ENCODE measurements around the gene KRTAP12-2. TPM values are rescaled to one million over a fixed set of nuclear protein-coding genes. Genes with fewer than 3 reads are reported as not detected.

The KRTAP12-2 gene
- total RNA-seq, 3 donors from 2014 or later, result not detected

DNA sequence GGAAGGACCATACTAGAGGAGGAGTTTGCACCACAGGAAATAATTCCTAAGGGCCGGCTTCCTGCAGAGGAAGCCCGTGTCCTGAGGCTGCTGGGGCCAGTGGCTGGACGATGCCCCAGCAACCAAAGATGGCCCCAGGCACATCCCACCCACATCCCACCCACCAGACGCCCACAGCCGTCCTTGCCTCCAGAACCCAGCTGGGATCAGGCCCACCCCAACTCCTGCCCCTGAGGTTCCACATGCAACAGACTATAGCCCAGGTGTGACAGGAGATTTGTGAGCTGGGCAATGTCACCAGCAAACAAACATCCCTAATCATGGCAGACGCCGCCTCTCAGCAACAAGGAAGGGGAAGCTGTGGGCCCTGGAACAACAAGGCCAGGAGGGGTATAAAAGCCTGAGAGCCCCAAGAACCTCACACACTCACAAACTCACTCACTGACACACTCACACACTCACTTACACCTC, 40.0 kb downstream of the KRTAP12-2 start, which contains the start of gene KRTAP10-9:
KRTAP10-9 (plus strand) TSS at position 421 of the 471 bp plus-strand sequence. CDS start 79 bp downstream, outside the sequence.
- intact Hi-C loops (cut with DNase I, micrococcal nuclease), result no loop called here
- DNase-seq, result no peak
- H3K4me3 ChIP-seq, result no peak within 1 kb of the TSS
- TF ChIP-seq, protein P1, sequence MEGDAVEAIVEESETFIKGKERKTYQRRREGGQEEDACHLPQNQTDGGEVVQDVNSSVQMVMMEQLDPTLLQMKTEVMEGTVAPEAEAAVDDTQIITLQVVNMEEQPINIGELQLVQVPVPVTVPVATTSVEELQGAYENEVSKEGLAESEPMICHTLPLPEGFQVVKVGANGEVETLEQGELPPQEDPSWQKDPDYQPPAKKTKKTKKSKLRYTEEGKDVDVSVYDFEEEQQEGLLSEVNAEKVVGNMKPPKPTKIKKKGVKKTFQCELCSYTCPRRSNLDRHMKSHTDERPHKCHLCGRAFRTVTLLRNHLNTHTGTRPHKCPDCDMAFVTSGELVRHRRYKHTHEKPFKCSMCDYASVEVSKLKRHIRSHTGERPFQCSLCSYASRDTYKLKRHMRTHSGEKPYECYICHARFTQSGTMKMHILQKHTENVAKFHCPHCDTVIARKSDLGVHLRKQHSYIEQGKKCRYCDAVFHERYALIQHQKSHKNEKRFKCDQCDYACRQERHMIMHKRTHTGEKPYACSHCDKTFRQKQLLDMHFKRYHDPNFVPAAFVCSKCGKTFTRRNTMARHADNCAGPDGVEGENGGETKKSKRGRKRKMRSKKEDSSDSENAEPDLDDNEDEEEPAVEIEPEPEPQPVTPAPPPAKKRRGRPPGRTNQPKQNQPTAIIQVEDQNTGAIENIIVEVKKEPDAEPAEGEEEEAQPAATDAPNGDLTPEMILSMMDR (IDR thresholded peaks at IDR 0.05), result no peak
- no peaks in the 10 kb centered on the region for H3K4me1 ChIP-seq (ENCODE audit: low read depth)
- ATAC-seq, result no peak
- peaks cover 18% of the 10 kb centered on the region for H3K9me3 ChIP-seq
- no peaks in the 10 kb centered on the region for H3K36me3 ChIP-seq (ENCODE audit: low read depth)

DNA sequence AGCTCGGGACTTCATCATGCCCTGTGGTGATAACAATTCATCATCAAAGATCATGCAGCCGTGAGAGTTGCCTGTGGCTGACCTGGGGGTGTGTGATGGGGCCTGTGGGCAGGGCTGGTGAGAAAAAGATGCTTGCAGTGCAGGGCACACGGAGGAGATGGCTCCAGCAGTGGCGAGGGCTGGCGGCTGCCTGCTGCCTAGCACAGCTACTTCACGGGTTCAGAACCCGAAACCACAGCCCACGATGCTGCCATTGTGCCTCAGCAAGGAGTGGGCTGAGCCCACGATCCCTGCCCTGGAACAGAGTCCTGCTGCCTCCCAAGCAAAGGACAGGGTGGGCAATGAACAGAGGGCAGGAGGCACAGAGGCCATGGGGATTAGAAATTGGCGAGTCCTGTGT, 40.5 kb downstream of the KRTAP12-2 start:
- no peaks in the 10 kb centered on the region for H3K4me1 ChIP-seq (ENCODE audit: low read depth)
- ATAC-seq, result no peak
- no peaks in the 10 kb centered on the region for H3K36me3 ChIP-seq (ENCODE audit: low read depth)
- TF ChIP-seq, protein P1 (IDR thresholded peaks at IDR 0.05), result no peak
- H3K9me3 ChIP-seq, result peaks cover 15% of the 10 kb centered on the region
- H3K4me3 ChIP-seq, result no peak overlapping the region
- peak in 1 of 3 donors; percentile 41 for DNase-seq
- intact Hi-C loops (cut with DNase I, micrococcal nuclease), result no loop called here

DNA sequence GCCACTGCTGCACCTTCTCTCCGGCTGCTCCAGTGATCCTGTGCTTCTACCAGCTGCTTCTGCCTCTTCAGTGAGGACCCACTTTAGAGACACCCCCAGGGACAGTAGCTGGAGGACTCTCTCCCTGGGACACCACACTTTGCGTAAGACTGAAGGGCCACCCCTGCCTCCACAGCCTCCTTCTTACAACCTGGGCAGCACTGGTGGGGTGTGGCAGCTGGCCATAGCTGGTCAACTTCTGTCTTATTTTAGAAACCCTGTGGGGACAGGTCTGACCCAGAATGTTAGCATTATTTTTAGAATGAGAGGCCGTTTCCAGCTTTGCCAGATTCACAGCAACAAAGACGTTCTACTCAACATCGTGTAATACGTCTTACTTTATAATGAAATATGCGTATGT, 41.0 kb downstream of the KRTAP12-2 start:
- Histone ChIP-seq H3K9me3 (peaks cover 14% of the 10 kb centered on the region), H3K4me3 (no peak overlapping the region), H3K36me3 (ENCODE audit: low read depth) (no peaks in the 10 kb centered on the region), H3K4me1 (ENCODE audit: low read depth) (no peaks in the 10 kb centered on the region)
- intact Hi-C loops (cut with DNase I, micrococcal nuclease), result no loop called here
- TF ChIP-seq, protein P1 (IDR thresholded peaks at IDR 0.05), result no peak
- DNase-seq (no peak), ATAC-seq (no peak)

DNA sequence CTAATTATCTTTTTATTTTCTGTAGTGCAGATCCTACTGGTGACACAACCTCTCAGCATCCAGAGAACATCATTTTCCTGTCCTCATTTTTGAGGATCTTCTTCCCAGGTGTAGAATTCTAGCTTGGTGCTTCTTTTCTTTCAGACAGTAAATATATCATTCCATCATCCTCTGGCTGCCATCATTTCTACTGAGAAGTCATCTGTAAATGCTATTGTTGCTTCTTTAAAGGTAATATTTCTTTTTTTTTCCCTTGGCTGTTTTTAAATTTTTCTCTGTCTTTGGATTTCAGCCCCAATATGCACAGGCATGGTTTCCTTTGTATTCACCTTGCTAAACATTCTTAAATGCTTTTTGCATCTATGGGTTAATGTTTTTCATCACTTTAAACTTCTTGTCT, 43.2 kb downstream of the KRTAP12-2 start:
- ATAC-seq (no peak), DNase-seq (no peak)
- TF ChIP-seq, protein P1 (IDR thresholded peaks at IDR 0.05), result no peak
- Histone ChIP-seq H3K4me1 (ENCODE audit: low read depth) (peaks cover 4% of the 10 kb centered on the region), H3K4me3 (no peak overlapping the region), H3K36me3 (ENCODE audit: low read depth) (no peaks in the 10 kb centered on the region), H3K9me3 (peaks cover 19% of the 10 kb centered on the region)
- intact Hi-C loops (cut with DNase I, micrococcal nuclease), result no loop called here

DNA sequence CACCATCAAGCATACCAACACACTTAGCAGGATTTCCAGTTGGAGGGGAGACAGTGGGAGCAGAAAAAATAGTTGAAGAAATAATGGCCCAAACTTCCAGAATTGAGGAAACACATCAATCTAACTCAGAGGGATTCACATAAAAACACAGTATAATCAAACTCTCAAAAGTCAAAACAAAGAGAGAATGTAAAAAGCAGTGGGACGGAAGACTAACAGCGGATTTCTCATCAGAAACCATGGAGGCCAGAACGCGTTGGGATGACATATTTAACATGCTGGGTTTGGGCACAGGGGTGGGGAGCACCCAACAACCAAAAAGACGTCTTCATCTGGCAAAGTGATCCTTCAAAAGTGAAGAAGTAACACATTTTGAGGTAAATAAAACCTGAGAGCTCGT, 46.8 kb downstream of the KRTAP12-2 start:
- no peak for ATAC-seq
- intact Hi-C loops (cut with DNase I, micrococcal nuclease), result no loop called here
- TF ChIP-seq, protein P1 (IDR thresholded peaks at IDR 0.05), result no peak
- H3K4me1 ChIP-seq (ENCODE audit: low read depth), result peaks cover 4% of the 10 kb centered on the region
- H3K36me3 ChIP-seq (ENCODE audit: low read depth), result no peaks in the 10 kb centered on the region
- no peak for DNase-seq
- peaks cover 19% of the 10 kb centered on the region for H3K9me3 ChIP-seq
- no peak overlapping the region for H3K4me3 ChIP-seq

DNA sequence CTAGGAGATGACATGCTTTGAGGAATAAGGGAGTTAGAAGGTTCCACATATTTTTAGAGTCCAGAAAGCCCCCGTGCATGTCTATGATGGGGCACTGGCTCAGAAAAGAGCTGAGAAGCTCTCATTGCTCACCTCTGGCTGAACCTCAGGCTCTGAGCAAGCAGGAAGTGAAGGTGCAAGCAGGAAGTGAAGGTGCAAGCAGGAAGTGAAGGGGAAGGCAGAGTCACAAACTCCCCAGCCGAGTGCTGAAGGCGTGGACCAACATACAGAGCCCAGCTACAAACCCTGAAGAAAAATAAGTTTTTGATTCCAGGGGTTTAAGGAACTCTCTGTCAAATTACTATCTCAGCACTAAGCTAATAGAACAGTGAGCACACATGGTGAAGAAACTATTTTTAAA, 47.8 kb downstream of the KRTAP12-2 start:
- Histone ChIP-seq H3K4me3 (no peak overlapping the region), H3K9me3 (peaks cover 14% of the 10 kb centered on the region), H3K36me3 (ENCODE audit: low read depth) (no peaks in the 10 kb centered on the region), H3K4me1 (ENCODE audit: low read depth) (peaks cover 4% of the 10 kb centered on the region)
- peak; percentile 93 for ATAC-seq
- DNase-seq, result peak in 1 of 3 donors; percentile 31
- TF ChIP-seq, protein P1 (IDR thresholded peaks at IDR 0.05), result no peak
- intact Hi-C loops (cut with DNase I, micrococcal nuclease), result no loop called here
